HG02623 (cell line): ENCODE data around the gene RORB.

Source experiments
- ATAC-seq: cut with Tn5 transposase; IDR thresholded peaks from one replicate; pipeline ENCODE4 v1.9.1; 2021; ENCODE audit warnings: moderate library complexity; ENCODE audit not compliant: unreplicated experiment

The RORB gene

GRCh38 chr9:74577956-74578355, 80.8 kb downstream of the RORB start:
- peak; percentile 72 for ATAC-seq

DNA sequence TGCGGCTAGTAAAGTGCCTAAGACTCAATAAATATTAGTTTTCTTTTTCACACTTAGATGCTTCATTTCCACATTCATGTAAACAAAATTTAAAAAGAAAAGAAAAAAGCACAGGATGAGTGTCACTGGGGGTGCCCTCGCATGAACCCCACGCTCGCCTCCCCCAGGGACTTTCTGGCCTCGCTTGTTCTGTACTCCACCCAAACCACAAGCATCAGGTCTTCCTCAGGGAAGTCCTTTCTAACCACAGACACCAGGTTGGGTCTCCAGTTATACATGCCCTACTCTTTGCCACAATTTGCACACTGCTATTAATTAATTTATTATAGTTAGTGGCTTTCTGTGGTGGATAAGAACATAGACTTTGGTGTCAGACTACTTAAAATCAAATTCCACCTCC, 92.4 kb downstream of the RORB start:
- ATAC-seq, result no peak

GRCh38 chr9:74595286-74595685, 98.2 kb downstream of the RORB start:
- ATAC-seq, result no peak

GRCh38 chr9:74598874-74599273, 101.7 kb downstream of the RORB start:
- ATAC-seq, result no peak

GRCh38 chr9:74609671-74610405, 112.7 kb downstream of the RORB start:
- no peak for ATAC-seq

DNA sequence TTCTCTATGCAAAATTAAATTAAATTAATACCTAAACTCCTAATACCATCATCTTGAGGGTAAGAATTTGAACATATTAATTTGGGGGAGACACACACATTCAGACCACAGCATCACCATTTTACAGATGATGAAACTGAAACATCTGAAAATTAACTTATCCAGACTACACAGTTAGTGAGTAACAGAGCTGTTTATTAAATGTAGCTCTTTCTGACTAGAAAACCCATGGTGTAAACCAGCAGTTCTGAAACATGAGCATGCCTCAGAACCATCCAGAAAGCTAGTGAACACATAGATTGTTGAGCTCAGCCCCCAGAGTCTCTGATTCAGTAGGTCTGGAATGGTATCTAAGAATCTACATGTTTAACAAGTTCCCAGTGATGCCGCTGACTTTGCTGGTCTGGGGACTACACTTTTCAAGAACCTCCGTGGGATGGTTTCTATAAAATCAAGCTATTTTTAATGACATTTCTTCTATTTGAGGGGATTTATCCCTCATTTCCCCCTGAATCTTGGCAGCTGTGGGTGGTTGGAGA, 113.5 kb downstream of the RORB start:
- no peak for ATAC-seq

GRCh38 chr9:74630228-74630627, 133.1 kb downstream of the RORB start:
- ATAC-seq, result no peak

DNA sequence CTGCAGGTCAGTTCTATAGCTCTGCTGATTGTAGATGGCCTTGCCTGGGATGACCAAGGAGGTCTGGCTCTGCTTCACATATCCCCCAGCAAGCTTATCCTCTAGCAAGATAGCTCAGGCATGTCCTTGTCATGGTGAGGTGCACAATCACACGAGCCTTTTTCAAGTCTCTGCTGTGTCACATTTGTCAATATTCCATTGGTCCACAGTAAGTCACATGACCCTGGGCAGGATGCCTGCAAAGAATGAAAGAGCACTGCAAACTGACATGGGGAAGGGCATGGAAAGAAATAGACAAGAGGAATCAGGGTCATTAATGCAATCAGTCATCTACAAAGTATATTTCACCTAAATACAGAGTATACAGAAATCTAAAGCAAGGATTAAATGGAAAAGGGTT, 142.0 kb downstream of the RORB start:
- ATAC-seq, result no peak

GRCh38 chr9:74642376-74642775, 145.2 kb downstream of the RORB start:
- ATAC-seq, result no peak

DNA sequence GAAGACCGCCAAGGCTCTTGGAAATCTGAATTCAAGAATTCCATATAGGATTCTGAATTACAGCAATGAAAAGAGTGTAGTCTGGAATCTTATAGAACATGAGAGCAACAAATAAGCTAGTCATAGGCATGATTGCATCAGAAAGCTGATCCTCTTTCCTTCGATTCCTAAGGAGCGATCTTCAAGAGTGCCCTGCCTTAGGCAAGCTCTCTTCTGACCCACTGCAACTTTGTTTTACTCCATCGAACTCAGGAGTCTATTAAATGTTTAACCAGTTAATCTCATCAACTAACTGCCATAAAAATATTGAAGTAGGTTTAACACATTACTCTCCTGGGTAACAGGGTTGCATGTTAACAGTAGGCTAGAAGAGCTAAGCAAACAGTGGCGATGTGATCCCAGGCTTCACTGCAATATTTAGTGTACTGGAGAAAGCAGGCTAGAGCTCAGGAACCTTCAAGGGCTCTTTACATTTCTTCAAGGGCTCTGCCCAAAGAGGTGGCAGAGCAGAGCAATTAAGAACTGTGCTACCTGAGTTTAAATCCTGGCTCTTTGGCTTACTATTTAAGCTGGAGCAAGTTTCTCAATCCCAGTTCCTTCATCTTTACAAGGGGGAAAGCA, 146.3 kb downstream of the RORB start:
- ATAC-seq, result no peak

GRCh38 chr9:74644023-74644422, 146.9 kb downstream of the RORB start:
- ATAC-seq, result no peak

DNA sequence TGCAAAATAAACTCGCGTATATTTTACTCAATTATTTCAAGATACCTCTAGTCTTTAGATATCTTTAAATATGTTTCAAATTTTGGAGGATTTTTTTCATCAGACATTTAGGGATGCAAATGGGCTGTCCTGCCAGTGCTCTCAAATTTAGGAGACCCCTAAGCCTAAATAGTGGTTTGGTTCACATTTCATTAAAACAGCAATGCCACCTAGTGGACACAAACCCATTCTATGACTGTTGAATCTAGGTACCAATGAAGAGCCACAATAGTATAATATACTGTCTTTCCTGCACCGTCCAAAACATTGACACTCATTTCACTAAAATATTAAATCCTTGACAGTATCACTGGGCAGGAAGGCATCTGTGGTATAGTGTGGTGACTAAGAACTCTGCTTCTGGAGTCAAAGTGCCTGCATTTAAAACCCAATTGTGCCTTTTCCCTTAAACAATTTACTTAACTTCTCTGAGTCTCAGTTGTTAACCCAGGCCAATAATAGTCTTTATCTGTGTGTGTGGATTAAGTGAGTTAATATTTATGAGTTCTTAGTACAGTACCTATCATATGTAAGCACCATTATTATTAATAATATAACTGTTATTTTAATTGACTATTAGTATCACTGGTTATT, 148.0 kb downstream of the RORB start:
- ATAC-seq, result peak; percentile 64

GRCh38 chr9:74653410-74654080, 156.4 kb downstream of the RORB start:
- ATAC-seq, result no peak

DNA sequence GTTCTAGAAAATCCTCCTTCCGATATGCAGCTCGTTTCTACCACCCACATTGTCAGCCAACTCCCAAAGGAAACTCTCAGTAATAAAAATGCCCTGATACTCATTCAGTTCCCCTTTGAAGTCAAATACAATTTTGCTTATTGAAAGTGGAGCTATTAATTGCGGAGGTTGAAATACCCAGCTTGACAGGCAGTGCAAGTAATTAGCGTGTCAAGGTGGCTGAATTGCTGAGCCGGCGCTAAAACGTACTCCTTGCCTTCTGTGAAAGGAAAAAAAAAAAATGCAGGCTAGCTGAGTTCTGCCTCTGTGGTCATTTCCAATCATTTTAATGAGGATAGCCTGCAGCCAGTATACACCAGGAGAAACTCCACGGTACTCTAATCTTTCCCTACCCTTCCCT, 165.5 kb downstream of the RORB start:
- ATAC-seq, result no peak

- no peak for ATAC-seq
These were observed 166.3 kb downstream of the RORB start for GRCh38 chr9:74663439-74663838.

DNA sequence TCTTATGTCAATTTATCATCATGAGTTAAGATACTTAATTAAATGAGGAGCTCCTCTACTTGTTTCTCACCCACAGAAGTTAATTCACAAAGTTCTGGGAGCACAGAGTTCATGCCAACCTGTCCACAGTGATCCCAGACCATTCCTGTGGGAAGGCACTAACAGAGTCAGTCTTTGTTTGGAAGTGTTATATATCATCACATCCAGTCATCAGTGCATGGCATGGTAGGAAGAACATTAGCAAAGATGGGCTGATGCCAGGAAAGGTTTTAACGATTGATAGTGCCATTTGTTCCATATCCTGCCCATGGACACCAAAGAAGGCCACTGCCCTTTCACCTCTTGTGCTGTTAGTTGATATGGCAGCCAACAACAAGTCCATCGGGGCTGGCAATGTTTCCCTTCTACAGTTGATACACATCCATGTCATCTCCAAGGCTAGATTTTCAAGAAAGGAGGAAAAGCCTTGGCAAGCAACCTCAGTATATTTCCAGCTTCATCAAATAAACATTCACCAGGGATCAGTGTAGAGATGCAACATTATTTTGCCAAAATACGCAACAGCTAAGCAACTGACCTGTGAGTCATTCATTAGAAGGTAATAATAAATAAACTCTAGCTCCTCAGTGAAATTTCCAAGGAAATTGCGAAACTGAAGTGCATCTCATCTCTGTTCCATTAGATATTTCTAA, 169.6 kb downstream of the RORB start:
- ATAC-seq, result no peak

- no peak for ATAC-seq
These were observed 175.1 kb downstream of the RORB start for GRCh38 chr9:74672237-74672636.

GRCh38 chr9:74674077-74674476, 176.9 kb downstream of the RORB start:
- ATAC-seq, result no peak

GRCh38 chr9:74681906-74682305, 184.8 kb downstream of the RORB start:
- no peak for ATAC-seq

DNA sequence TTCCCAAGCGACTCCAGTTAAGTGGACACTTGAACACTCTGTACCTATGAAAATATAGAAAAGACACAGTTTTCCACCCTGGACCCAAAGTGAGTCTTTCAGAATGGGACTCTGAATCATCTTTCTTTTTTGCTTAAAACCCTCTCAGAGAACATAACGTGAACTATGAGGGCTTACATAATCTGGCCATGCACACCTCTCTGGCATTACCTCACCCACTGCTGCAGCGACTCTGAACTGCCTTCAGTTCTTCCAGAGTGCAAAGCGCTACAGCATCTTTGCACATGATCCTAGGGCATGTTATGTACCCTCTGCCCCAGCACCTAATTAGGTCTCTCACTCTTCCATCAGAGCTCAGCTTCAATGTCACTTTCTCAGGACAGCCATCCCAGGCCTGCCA, 186.2 kb downstream of the RORB start:
- ATAC-seq, result no peak

- no peak for ATAC-seq
These were observed 193.9 kb downstream of the RORB start for GRCh38 chr9:74691058-74691457.
